GM23248 (cell line): Measurements from ENCODE around the gene SLC1A7. TPM values are rescaled to one million over a fixed set of nuclear protein-coding genes. Genes with fewer than 3 reads are reported as not detected.

Experiments
- DNase-seq: peaks from one replicate; pipeline ENCODE4 v3.0.0-alpha.2; 2015
- H2AFZ ChIP-seq: fragments of 200-600 bp; sonication (generic); 2 replicates; pipeline ENCODE4 v1.6.1; 2016; ENCODE audit warnings: antibody characterized with exemption
- H3F3A ChIP-seq: fragments of 200-600 bp; sonication (generic); 2 replicates; pipeline ENCODE4 v1.6.1; 2016; ENCODE audit warnings: mild to moderate bottlenecking, antibody characterized with exemption, mixed run types; ENCODE audit not compliant: insufficient read depth
- H3K27ac ChIP-seq: fragments of 200-600 bp; sonication (generic); 2 replicates; pipeline ENCODE4 v1.5.1; 2016; ENCODE audit warnings: mild to moderate bottlenecking
- H3K27me3 ChIP-seq: fragments of 200-600 bp; sonication (generic); replicated peaks from 2 replicates; pipeline ENCODE4 v1.6.1; 2016; ENCODE audit warnings: mild to moderate bottlenecking; ENCODE audit not compliant: insufficient read depth
- H3K36me3 ChIP-seq: fragments of 200-600 bp; sonication (generic); 2 replicates; pipeline ENCODE4 v1.6.1; 2016; ENCODE audit warnings: low read depth, mild to moderate bottlenecking
- H3K4me1 ChIP-seq: fragments of 200-600 bp; sonication (generic); 2 replicates; pipeline ENCODE4 v1.6.1; 2016; ENCODE audit warnings: mild to moderate bottlenecking; ENCODE audit not compliant: insufficient read depth
- H3K4me2 ChIP-seq: fragments of 200-600 bp; sonication (generic); one replicate; pipeline ENCODE4 v1.6.1; 2016; ENCODE audit warnings: mild to moderate bottlenecking; ENCODE audit not compliant: unreplicated experiment
- H3K4me3 ChIP-seq: fragments of 200-600 bp; sonication (generic); 2 replicates; pipeline ENCODE4 v1.5.1; 2016; ENCODE audit warnings: mild to moderate bottlenecking
- H3K79me2 ChIP-seq: fragments of 200-600 bp; sonication (generic); 2 replicates; pipeline ENCODE4 v1.6.1; 2016; ENCODE audit warnings: mild to moderate bottlenecking; ENCODE audit not compliant: insufficient read depth
- H3K9ac ChIP-seq: fragments of 200-600 bp; sonication (generic); 2 replicates; pipeline ENCODE4 v1.6.1; 2016; ENCODE audit warnings: mild to moderate bottlenecking
- H3K9me2 ChIP-seq: fragments of 200-600 bp; sonication (generic); 2 replicates; pipeline ENCODE4 v1.6.1; 2016; ENCODE audit warnings: mixed run types, mild to moderate bottlenecking, moderate library complexity; ENCODE audit not compliant: insufficient read depth
- H3K9me3 ChIP-seq: fragments of 200-600 bp; sonication (generic); one replicate; pipeline ENCODE4 v1.6.1; 2017; ENCODE audit warnings: low read depth
- H4K20me1 ChIP-seq: fragments of 200-600 bp; sonication (generic); 2 replicates; pipeline ENCODE4 v1.6.0; 2016; ENCODE audit not compliant: insufficient read depth
- EZH2 ChIP-seq: fragments of 200-600 bp; sonication (generic); IDR thresholded peaks from 2 replicates; pipeline ENCODE4 v1.6.1; 2018; ENCODE audit warnings: antibody characterized with exemption, mild to moderate bottlenecking; ENCODE audit not compliant: insufficient read depth, poor library complexity, severe bottlenecking
- EZH2phosphoT487 ChIP-seq: fragments of 200-600 bp; sonication (generic); IDR thresholded peaks from 2 replicates; pipeline ENCODE4 v1.6.1; 2018; ENCODE audit warnings: antibody characterized with exemption, moderate library complexity, mild to moderate bottlenecking, low read depth; ENCODE audit not compliant: insufficient read depth
- WGBS, 2 experiments: methylation state at CpG; one replicate each; pipeline ENCODE4 v1.1.6; 2015 to 2017; ENCODE audit warnings: low lambda C conversion rate in 2 of 2, low coverage in 1 of 2; ENCODE audit errors: missing lambda C conversion rate in 2 of 2; 5-methylcytosine and 5-hydroxymethylcytosine counted together
- in situ Hi-C: fragments of 300-500 bp; cut with MboI; formaldehyde crosslinking; loops from 2 replicates; pipeline ENCODE4 v1.15.0; 2020
- polyA plus RNA-seq: library from polyadenylated mRNA; unstranded; fragments of >200 nt; fragmentation: Nextera tagmentation; extraction: Ambion mirVana; gene quantifications from 2 replicates; pipeline ENCODE4 v1.2.1, GENCODE V29; 2016
- total RNA-seq: library from RNA; depleted of rRNA; stranded (reverse); fragments of >200 nt; shearing (Covaris generic); gene quantifications from 2 replicates; pipeline ENCODE4 v1.2.3, GENCODE V29; 2014

SLC1A7 gene
- total and polyA plus RNA-seq, 2 experiments from 2014 or later = 0.51 TPM; not detected in 1

DNA sequence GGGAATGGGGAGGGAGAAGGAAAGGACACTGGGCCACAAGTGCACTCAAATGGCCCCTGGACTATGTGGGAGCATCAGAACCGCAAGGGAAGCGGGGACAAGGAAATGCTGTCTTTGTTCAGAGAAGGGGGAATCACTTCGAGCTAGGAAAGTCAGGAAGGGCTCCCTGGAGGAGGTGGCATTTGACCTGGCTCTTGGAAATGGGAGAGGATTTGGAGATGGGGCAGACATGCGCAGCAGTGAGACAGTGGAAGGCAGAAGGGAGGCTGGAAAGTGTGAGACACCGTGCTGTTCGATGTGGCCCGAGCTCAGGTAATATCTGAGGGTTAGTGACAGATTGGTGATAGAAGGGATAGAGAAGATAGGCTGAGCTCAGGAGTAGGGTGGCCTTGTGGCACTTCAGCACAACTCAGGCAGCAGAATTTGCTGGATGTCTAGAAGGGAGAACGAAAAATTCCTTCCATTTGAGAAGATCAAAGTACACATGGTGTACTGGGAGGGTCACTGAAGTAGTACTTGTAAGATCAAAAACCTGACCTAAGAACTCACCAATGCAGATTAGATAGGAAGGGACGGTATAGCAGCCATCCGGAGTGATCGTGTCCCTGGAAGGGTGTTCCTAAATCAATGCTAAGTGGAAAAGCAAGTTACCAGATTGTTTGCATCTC, 25.4 kb downstream of the SLC1A7 start:
- H4K20me1 ChIP-seq = no peaks in the 10 kb centered on the region
- peaks cover 13% of the 10 kb centered on the region for H3K4me1 ChIP-seq
- no peak for TF ChIP-seq EZH2
- TF ChIP-seq EZH2phosphoT487 = no peak
- peaks cover 7% of the 10 kb centered on the region for H3F3A ChIP-seq
- peaks cover 1% of the 10 kb centered on the region for H3K9me3 ChIP-seq
- H3K79me2 ChIP-seq = no peaks in the 10 kb centered on the region
- no peak for DNase-seq
- no peak overlapping the region for H2AFZ ChIP-seq
- H3K9me2 ChIP-seq = no peaks in the 10 kb centered on the region
- no peak overlapping the region for H3K4me3 ChIP-seq
- H3K27me3 ChIP-seq = no peaks in the 10 kb centered on the region
- in situ Hi-C loops = no loop called here
- H3K36me3 ChIP-seq = no peaks in the 10 kb centered on the region
- WGBS, 2 experiments = 95 to 98% methylated on average over 11 of the region's 11 CpGs
- no peak overlapping the region for H3K4me2 ChIP-seq
- no peak overlapping the region for H3K9ac ChIP-seq
- H3K27ac ChIP-seq = no peak overlapping the region

DNA sequence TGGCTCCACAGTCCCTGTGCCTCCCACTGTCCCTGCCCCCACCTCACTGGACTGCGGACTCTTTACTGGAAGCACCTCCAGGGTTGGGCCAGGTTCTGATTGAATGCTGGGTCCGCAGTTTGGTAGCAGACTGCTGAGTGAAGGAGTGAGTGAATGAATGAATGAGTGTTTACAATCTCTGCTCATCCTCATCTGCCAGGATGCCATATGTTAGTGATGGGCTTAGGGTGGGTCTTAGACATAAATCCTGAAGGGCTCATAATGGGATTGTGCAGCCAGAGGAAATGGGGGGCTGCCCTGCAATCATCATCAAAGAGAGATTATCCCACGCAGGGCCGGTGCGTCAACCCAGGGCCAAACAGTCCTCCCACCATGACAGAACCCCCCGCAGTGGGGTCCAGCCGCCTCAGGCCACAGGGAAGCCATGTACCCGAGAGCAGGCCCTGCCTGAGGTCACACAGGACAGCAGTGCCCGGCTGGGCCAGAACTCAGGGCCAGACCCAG, 26.1 kb downstream of the SLC1A7 start:
- in situ Hi-C loops = no loop called here
- Histone ChIP-seq H3F3A (peaks cover 11% of the 10 kb centered on the region), H3K9ac (no peak overlapping the region), H3K4me1 (peaks cover 7% of the 10 kb centered on the region), H3K79me2 (no peaks in the 10 kb centered on the region), H3K4me2 (no peak overlapping the region), H3K9me3 (peaks cover 7% of the 10 kb centered on the region), H3K27ac (no peak overlapping the region), H2AFZ (no peak overlapping the region), H3K9me2 (no peaks in the 10 kb centered on the region), H3K27me3 (no peaks in the 10 kb centered on the region), H3K4me3 (no peak overlapping the region), H4K20me1 (no peaks in the 10 kb centered on the region), H3K36me3 (no peaks in the 10 kb centered on the region)
- 82 to 84% methylated on average over 8 of the region's 9 CpGs for WGBS, 2 experiments
- TF ChIP-seq EZH2 = no peak
- TF ChIP-seq EZH2phosphoT487 = no peak
- DNase-seq = no peak

DNA sequence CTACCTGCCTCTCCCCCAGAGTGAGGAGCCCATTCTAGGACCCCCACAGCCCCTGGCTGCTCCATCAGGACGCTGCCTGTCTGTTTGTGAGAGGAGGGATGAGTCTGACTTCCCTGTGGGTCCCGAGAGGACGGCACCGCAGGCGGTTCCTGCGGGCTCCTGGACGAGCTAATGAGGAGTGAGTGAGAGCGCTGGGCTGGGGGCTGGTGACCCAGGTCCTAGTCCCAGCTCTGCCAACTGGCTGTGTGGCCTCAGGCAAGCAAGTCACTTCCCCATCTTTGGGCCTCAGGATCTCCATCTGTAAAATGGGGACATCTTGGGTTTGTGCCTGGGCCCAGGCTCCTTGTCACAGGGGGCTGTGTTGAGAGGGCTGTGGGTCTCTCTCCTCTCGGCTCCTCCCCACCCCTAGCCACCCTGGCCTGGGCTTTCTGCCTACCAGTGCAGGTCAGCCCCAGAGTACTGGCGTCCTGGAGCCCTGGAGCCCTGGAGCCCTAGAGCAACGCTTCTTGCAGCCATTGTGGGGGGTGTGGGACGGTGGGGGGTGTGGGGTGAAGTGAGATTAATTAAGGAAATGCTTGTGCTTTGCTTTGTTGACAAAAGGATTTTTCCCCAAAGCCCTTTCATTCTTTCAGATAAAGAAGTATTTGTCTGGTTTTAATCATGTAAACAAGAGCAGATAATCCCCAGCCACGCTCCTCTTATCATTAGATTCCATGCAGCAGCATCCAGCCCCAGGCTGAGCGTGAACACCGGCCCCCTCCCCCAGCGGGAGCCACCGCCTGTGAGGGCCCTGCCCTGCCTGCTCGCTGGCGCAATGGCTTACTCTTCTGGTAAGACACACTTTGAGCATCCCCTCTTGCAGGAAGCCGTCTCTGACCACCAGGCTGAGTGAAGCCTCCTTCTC, 26.8 kb downstream of the SLC1A7 start:
- peaks cover 9% of the 10 kb centered on the region for H3K4me1 ChIP-seq
- H3K36me3 ChIP-seq = no peaks in the 10 kb centered on the region
- no peaks in the 10 kb centered on the region for H3K79me2 ChIP-seq
- H3K4me3 ChIP-seq = no peak overlapping the region
- 75% methylated on average over 20 of the region's 20 CpGs for WGBS, 2 experiments
- H4K20me1 ChIP-seq = no peaks in the 10 kb centered on the region
- no peak overlapping the region for H3K27ac ChIP-seq
- in situ Hi-C loops = no loop called here
- H3F3A ChIP-seq = peaks cover 18% of the 10 kb centered on the region
- no peak for DNase-seq
- TF ChIP-seq EZH2 (no peak), EZH2phosphoT487 (no peak)
- H3K27me3 ChIP-seq = no peaks in the 10 kb centered on the region
- H3K9ac ChIP-seq = no peak overlapping the region
- peaks cover 7% of the 10 kb centered on the region for H3K9me3 ChIP-seq
- no peaks in the 10 kb centered on the region for H3K9me2 ChIP-seq
- no peak overlapping the region for H2AFZ ChIP-seq
- H3K4me2 ChIP-seq = no peak overlapping the region

DNA sequence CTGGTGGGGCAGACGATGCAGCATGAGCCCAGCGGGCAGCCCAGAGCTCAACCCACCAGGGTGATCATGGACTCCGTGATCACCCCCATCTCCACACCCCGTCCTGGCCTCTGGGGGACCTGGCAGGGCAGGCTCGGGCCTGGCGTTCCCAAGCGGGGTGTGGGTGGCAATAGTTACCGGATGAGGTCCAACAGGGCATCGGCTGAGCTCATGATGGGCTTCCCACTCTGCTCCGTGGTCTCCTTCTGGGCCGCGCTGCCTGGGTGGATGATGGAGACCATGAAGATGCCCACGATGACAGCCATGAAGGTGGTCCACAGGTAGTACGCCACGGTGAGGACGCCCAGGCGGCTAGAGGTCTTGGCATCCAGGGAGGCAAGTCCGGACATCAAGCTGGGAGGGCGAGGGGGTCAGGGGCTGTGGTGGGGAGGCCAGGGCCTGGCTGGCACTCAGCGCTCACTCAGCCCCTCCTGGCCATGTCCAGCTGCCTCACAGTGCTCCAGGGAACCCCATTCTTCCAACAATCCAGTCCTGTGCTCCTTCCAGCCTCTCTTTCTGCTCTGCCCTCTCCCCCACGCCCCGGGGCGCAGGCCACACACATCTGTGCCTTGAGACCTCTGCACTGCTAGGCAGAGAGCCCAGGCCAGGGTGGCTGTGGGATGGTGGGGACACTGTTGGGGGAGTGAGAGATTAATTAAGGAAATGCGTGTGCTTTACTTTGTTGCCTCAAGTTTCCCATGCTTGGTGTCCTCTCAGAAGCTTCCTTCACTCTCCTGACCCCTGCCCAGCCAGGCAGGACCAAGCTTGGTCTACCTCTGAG, 27.6 kb downstream of the SLC1A7 start:
- TF ChIP-seq EZH2 = no peak
- no peaks in the 10 kb centered on the region for H3K36me3 ChIP-seq
- peaks cover 7% of the 10 kb centered on the region for H3K9me3 ChIP-seq
- H2AFZ ChIP-seq = no peak overlapping the region
- H3K79me2 ChIP-seq = no peaks in the 10 kb centered on the region
- H3K9ac ChIP-seq = no peak overlapping the region
- WGBS, 2 experiments = 90 to 94% methylated on average over 24 of the region's 24 CpGs
- peaks cover 23% of the 10 kb centered on the region for H3F3A ChIP-seq
- no peak overlapping the region for H3K4me3 ChIP-seq
- in situ Hi-C loops = no loop called here
- H3K27ac ChIP-seq = no peak overlapping the region
- peaks cover 16% of the 10 kb centered on the region for H3K4me1 ChIP-seq
- H3K9me2 ChIP-seq = no peaks in the 10 kb centered on the region
- H3K4me2 ChIP-seq = no peak overlapping the region
- H4K20me1 ChIP-seq = no peaks in the 10 kb centered on the region
- no peaks in the 10 kb centered on the region for H3K27me3 ChIP-seq
- no peak for DNase-seq
